Measurements from ENCODE around the gene WDR36. TPM values are rescaled to one million over a fixed set of nuclear protein-coding genes. Genes with fewer than 3 reads are reported as not detected.

WDR36 gene
- total and polyA plus RNA-seq, 10 donors, result 7.9 to 36.1 (median 27.0) TPM

DNA sequence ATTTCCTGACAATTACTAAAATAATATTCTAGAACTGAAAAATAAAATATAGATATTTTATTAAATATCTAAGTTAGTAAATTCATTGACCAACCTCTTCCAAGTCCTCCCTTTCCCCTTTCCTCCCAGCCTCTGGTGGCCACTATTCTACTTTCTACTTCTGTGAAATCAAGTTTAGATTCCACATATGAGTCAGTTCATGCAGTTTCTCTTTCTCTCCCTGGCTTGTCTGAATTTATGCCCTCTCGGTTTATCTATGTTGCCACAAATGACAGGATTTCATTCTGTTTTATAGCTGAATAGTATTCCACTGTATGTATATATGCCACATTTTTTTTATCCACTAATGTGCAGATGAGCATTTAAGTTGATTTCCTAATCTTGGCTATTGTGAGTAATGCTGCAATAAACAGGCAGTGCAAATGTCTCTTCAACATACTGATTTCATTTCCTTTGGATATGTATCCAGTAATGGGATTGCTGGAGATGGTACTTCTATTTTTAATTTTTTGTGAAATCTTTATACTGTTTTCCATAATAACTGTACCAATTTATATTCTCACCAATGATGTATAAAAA lies 52.3 kb downstream of the WDR36 start:
- Histone ChIP-seq H3K27ac (no peak overlapping the region), H3K4me1 (no peaks in the 10 kb centered on the region), H3K36me3 (no peaks in the 10 kb centered on the region), H3K9me3 (no peaks in the 10 kb centered on the region), H3K4me3 (no peak overlapping the region), H3K27me3 (replicated peaks in 1 of 7) (no peaks in the 10 kb centered on the region)
- TF ChIP-seq, protein P1, sequence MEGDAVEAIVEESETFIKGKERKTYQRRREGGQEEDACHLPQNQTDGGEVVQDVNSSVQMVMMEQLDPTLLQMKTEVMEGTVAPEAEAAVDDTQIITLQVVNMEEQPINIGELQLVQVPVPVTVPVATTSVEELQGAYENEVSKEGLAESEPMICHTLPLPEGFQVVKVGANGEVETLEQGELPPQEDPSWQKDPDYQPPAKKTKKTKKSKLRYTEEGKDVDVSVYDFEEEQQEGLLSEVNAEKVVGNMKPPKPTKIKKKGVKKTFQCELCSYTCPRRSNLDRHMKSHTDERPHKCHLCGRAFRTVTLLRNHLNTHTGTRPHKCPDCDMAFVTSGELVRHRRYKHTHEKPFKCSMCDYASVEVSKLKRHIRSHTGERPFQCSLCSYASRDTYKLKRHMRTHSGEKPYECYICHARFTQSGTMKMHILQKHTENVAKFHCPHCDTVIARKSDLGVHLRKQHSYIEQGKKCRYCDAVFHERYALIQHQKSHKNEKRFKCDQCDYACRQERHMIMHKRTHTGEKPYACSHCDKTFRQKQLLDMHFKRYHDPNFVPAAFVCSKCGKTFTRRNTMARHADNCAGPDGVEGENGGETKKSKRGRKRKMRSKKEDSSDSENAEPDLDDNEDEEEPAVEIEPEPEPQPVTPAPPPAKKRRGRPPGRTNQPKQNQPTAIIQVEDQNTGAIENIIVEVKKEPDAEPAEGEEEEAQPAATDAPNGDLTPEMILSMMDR (IDR thresholded peaks at IDR 0.05 in 8 of 11, conservative IDR thresholded peaks at IDR 0.05 in 3 of 11), result no peak
- TF ChIP-seq POLR2A (IDR thresholded peaks at IDR 0.05), result no peak
- TF ChIP-seq POLR2AphosphoS5 (IDR thresholded peaks at IDR 0.05), result no peak
- no peak for DNase-seq
- 61 to 84% (median 62%) methylated on average over 1 of the region's 1 CpG for WGBS, 5 donors
- intact Hi-C loops (cut with DNase I; ENCODE audit: low total_unique reads), result no loop called here

- no peaks in the 10 kb centered on the region for H3K27me3 ChIP-seq (replicated peaks in 1 of 7)
- H3K27ac ChIP-seq, result no peak overlapping the region
- no peak for DNase-seq
- WGBS, 5 donors, result 58 to 91% (median 83%) methylated on average over 2 of the region's 2 CpGs
- H3K36me3 ChIP-seq, result no peaks in the 10 kb centered on the region
- no peaks in the 10 kb centered on the region for H3K4me1 ChIP-seq
- no peak overlapping the region for H3K4me3 ChIP-seq
- intact Hi-C loops (cut with DNase I; ENCODE audit: low total_unique reads), result no loop called here
- H3K9me3 ChIP-seq, result no peaks in the 10 kb centered on the region
- TF ChIP-seq POLR2AphosphoS5 (IDR thresholded peaks at IDR 0.05), result no peak
- no peak for TF ChIP-seq POLR2A (IDR thresholded peaks at IDR 0.05)
- TF ChIP-seq, protein P1 (IDR thresholded peaks at IDR 0.05 in 8 of 11, conservative IDR thresholded peaks at IDR 0.05 in 3 of 11), result no peak
Observed at GRCh38 chr5:111146053-111146452, 53.9 kb downstream of the WDR36 start.

DNA sequence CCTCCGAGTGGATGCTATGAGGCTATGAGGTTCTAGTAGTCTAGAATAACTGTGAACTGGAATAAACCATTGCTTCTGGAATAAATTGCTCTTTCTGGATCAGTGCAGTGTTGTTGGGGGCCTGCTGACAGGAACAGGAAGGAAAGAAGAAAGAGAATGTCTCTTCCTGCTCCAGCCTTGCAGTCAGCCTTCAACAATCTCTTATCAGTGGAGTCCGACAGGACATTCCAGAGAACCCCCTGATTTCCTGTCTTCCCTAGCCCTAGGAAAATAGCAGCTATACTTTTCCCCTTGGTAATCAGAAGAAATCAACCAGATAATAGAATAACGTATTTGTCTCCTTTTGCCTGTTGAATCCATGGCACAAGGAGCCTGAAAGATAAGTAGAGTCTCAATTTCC lies 55.4 kb downstream of the WDR36 start:
- intact Hi-C loops (cut with DNase I; ENCODE audit: low total_unique reads), result no loop called here
- TF ChIP-seq POLR2A (IDR thresholded peaks at IDR 0.05), result no peak
- no peak for TF ChIP-seq POLR2AphosphoS5 (IDR thresholded peaks at IDR 0.05)
- TF ChIP-seq, protein P1 (IDR thresholded peaks at IDR 0.05 in 8 of 11, conservative IDR thresholded peaks at IDR 0.05 in 3 of 11), result no peak
- Histone ChIP-seq H3K27me3 (replicated peaks in 1 of 7) (no peaks in the 10 kb centered on the region), H3K27ac (no peak overlapping the region), H3K4me1 (no peaks in the 10 kb centered on the region), H3K36me3 (no peaks in the 10 kb centered on the region), H3K9me3 (no peaks in the 10 kb centered on the region), H3K4me3 (no peak overlapping the region)
- 62 to 80% (median 78%) methylated on average over 3 of the region's 3 CpGs for WGBS, 5 donors
- DNase-seq, result no peak

GRCh38 chr5:111151998-111152397 lies 59.9 kb downstream of the WDR36 start:
- TF ChIP-seq POLR2A (IDR thresholded peaks at IDR 0.05) (no peak), POLR2AphosphoS5 (IDR thresholded peaks at IDR 0.05) (no peak)
- TF ChIP-seq, protein P1 (IDR thresholded peaks at IDR 0.05 in 8 of 11, conservative IDR thresholded peaks at IDR 0.05 in 3 of 11), result no peak
- Histone ChIP-seq H3K4me1 (no peaks in the 10 kb centered on the region), H3K36me3 (no peaks in the 10 kb centered on the region), H3K27me3 (replicated peaks in 1 of 7) (no peaks in the 10 kb centered on the region), H3K27ac (no peak overlapping the region), H3K4me3 (no peak overlapping the region), H3K9me3 (no peaks in the 10 kb centered on the region)
- DNase-seq, result no peak
- intact Hi-C loops (cut with DNase I; ENCODE audit: low total_unique reads), result loop anchor here (10.0 kb wide), 1 partner anchor 133 kb away; no protein-coding TSS in a partner anchor
- 52 to 69% (median 65%) methylated on average over 2 of the region's 2 CpGs for WGBS, 5 donors
